PC-9 (cell line): Measurements from ENCODE around the gene DFFB. TPM values are rescaled to one million over a fixed set of nuclear protein-coding genes. Genes with fewer than 3 reads are reported as not detected.

Experiments used
- BruUV-seq: library from RNA; stranded (reverse); fragments of 400-500 nt; replicated peaks from 2 replicates; lab custom pipeline; 2021; lab: Mats Ljungman, UMichigan
- CTCF ChIA-PET: fragments of 300-600 bp; sonication (Branson Sonifier 250); formaldehyde crosslinking; loops from one replicate; lab custom pipeline; 2022; ENCODE audit warnings: antibody characterized with exemption; lab: Charles Lee
- POLR2A ChIA-PET: fragments of 300-600 bp; sonication (Branson Sonifier 250); formaldehyde crosslinking; loops from one replicate; lab custom pipeline; 2022; ENCODE audit warnings: antibody characterized with exemption; ENCODE audit not compliant: unreplicated experiment; lab: Charles Lee
- DNase-seq, 2 experiments: peaks; one replicate each; pipeline versions ENCODE4 v3.0.0 to v3.0.0-alpha.2; 2015 to 2022; ENCODE audit warnings: mixed read lengths in 1 of 2
- H2AFZ ChIP-seq: fragments of 200-600 bp; sonication (generic); 2 replicates; pipeline ENCODE4 v1.8.1; 2017; ENCODE audit warnings: antibody characterized with exemption
- H3F3A ChIP-seq: fragments of 200-600 bp; sonication (generic); 2 replicates; pipeline ENCODE4 v1.8.1; 2017; ENCODE audit warnings: antibody characterized with exemption, mild to moderate bottlenecking, low read depth; ENCODE audit not compliant: insufficient read depth
- H3K27ac ChIP-seq: fragments of 200-600 bp; sonication (generic); 2 replicates; pipeline ENCODE4 v1.6.1; 2016; ENCODE audit warnings: mixed run types
- H3K27me3 ChIP-seq: fragments of 200-600 bp; sonication (generic); 2 replicates; pipeline ENCODE4 v1.6.1; 2016; ENCODE audit warnings: low read depth, mixed run types; ENCODE audit not compliant: insufficient read depth
- H3K36me3 ChIP-seq: fragments of 200-600 bp; sonication (generic); 2 replicates; pipeline ENCODE4 v1.6.1; 2016; ENCODE audit warnings: low read depth, mixed run types
- H3K4me1 ChIP-seq: fragments of 200-600 bp; sonication (generic); replicated peaks from 2 replicates; pipeline ENCODE4 v1.6.1; 2016; ENCODE audit warnings: mixed run types; ENCODE audit not compliant: insufficient read depth
- H3K4me2 ChIP-seq: fragments of 200-600 bp; sonication (generic); 2 replicates; pipeline ENCODE4 v1.6.1; 2017; ENCODE audit warnings: mixed run types
- H3K4me3 ChIP-seq: fragments of 200-600 bp; sonication (generic); 2 replicates; pipeline ENCODE4 v1.6.1; 2016; ENCODE audit warnings: mixed run types
- H3K79me2 ChIP-seq: fragments of 200-600 bp; sonication (generic); 2 replicates; pipeline ENCODE4 v1.6.1; 2017; ENCODE audit warnings: low read depth, mixed run types
- H3K9me2 ChIP-seq: fragments of 200-600 bp; sonication (generic); 2 replicates; pipeline ENCODE4 v1.8.1; 2017; ENCODE audit warnings: mild to moderate bottlenecking; ENCODE audit not compliant: insufficient read depth
- H3K9me3 ChIP-seq: fragments of 200-600 bp; sonication (generic); 2 replicates; pipeline ENCODE4 v1.8.1; 2016; ENCODE audit warnings: low read depth; ENCODE audit not compliant: insufficient read depth
- H4K20me1 ChIP-seq: fragments of 200-600 bp; sonication (generic); 2 replicates; pipeline ENCODE4 v1.8.1; 2017; ENCODE audit not compliant: insufficient read depth
- EZH2 ChIP-seq: fragments of 200-600 bp; sonication (generic); IDR thresholded peaks from 2 replicates; pipeline ENCODE4 v1.8.0; 2017; ENCODE audit warnings: antibody characterized with exemption, low read depth
- intact Hi-C: fragments of 100-400 bp; cut with micrococcal nuclease; formaldehyde crosslinking; loops from one replicate; pipeline ENCODE4 v1.10.0; 2022; ENCODE audit not compliant: unreplicated experiment
- total RNA-seq: library from RNA; stranded (reverse); gene quantifications from 2 replicates; pipeline ENCODE4 v1.2.3, GENCODE V29; 2021
- TF ChIP-seq, protein P1 (sequence below): fragments of 200-600 bp; sonication (generic); conservative IDR thresholded peaks from 2 replicates; pipeline ENCODE4 v1.6.1; 2017; ENCODE audit warnings: mixed run types, antibody characterized with exemption, mild to moderate bottlenecking, moderate library complexity

DFFB gene
- total RNA-seq, 1 experiment from 2014 or later: 4.7 TPM

GRCh38 chr1:3827813-3828307, 29.4 kb upstream of the DFFB start:
- intact Hi-C loops: no loop called here
- no peaks in the 10 kb centered on the region for H3K79me2 ChIP-seq
- H3K4me2 ChIP-seq: no peak overlapping the region
- no peaks in the 10 kb centered on the region for H3K9me2 ChIP-seq
- CTCF ChIA-PET: no interaction called here
- no peak for DNase-seq
- no TSS peak for BruUV-seq
- H3K4me1 ChIP-seq: no peaks in the 10 kb centered on the region
- H3K27me3 ChIP-seq: no peaks in the 10 kb centered on the region
- POLR2A ChIA-PET: interaction anchor here (0.6 kb wide), 1 partner anchor 914 kb away, joined by 5 read pairs; no protein-coding TSS in a partner anchor
- H3K9me3 ChIP-seq: no peaks in the 10 kb centered on the region
- no peak overlapping the region for H2AFZ ChIP-seq
- no peak overlapping the region for H3K4me3 ChIP-seq
- H4K20me1 ChIP-seq: no peaks in the 10 kb centered on the region
- no peak overlapping the region for H3K27ac ChIP-seq
- H3F3A ChIP-seq: no peaks in the 10 kb centered on the region
- TF ChIP-seq, protein P1, sequence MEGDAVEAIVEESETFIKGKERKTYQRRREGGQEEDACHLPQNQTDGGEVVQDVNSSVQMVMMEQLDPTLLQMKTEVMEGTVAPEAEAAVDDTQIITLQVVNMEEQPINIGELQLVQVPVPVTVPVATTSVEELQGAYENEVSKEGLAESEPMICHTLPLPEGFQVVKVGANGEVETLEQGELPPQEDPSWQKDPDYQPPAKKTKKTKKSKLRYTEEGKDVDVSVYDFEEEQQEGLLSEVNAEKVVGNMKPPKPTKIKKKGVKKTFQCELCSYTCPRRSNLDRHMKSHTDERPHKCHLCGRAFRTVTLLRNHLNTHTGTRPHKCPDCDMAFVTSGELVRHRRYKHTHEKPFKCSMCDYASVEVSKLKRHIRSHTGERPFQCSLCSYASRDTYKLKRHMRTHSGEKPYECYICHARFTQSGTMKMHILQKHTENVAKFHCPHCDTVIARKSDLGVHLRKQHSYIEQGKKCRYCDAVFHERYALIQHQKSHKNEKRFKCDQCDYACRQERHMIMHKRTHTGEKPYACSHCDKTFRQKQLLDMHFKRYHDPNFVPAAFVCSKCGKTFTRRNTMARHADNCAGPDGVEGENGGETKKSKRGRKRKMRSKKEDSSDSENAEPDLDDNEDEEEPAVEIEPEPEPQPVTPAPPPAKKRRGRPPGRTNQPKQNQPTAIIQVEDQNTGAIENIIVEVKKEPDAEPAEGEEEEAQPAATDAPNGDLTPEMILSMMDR: no peak
- no peak for TF ChIP-seq EZH2
- H3K36me3 ChIP-seq: no peaks in the 10 kb centered on the region

GRCh38 chr1:3828391-3828790, 28.9 kb upstream of the DFFB start:
- no TSS peak for BruUV-seq
- ChIA-PET CTCF (no interaction called here), POLR2A (no interaction called here)
- Histone ChIP-seq H3K9me2 (no peaks in the 10 kb centered on the region), H2AFZ (no peak overlapping the region), H3K27me3 (no peaks in the 10 kb centered on the region), H3K36me3 (no peaks in the 10 kb centered on the region), H3K4me2 (no peak overlapping the region), H3K4me3 (no peak overlapping the region), H3F3A (no peaks in the 10 kb centered on the region), H3K9me3 (no peaks in the 10 kb centered on the region), H4K20me1 (no peaks in the 10 kb centered on the region), H3K4me1 (no peaks in the 10 kb centered on the region), H3K79me2 (no peaks in the 10 kb centered on the region), H3K27ac (no peak overlapping the region)
- TF ChIP-seq, protein P1: no peak
- TF ChIP-seq EZH2: no peak
- intact Hi-C loops: no loop called here
- no peak for DNase-seq

DNA sequence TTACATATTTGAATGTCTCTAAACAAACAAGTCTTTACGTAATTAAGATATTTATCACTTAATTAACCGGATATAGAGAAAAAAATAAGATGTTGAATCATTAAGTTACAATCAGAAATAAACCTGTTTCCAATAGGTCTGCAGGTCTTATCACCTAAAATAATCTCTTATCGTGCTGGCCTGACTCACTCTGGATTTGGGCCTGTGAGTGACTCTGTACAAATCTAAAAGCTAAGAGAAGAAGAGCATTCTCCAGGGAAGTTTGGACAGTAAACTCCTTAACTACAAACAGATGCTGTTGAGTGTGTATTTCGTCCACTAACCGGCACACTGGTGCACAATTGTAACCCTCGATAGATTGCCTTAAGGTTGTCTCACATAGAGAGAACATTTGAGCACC, 25.6 kb upstream of the DFFB start:
- H4K20me1 ChIP-seq: no peaks in the 10 kb centered on the region
- no peaks in the 10 kb centered on the region for H3F3A ChIP-seq
- no peaks in the 10 kb centered on the region for H3K27me3 ChIP-seq
- BruUV-seq: no TSS peak
- no peak for DNase-seq
- H3K27ac ChIP-seq: no peak overlapping the region
- no peaks in the 10 kb centered on the region for H3K79me2 ChIP-seq
- no peak overlapping the region for H3K4me2 ChIP-seq
- no peak for TF ChIP-seq EZH2
- TF ChIP-seq, protein P1: no peak
- no peak overlapping the region for H2AFZ ChIP-seq
- intact Hi-C loops: no loop called here
- no peaks in the 10 kb centered on the region for H3K4me1 ChIP-seq
- H3K9me2 ChIP-seq: no peaks in the 10 kb centered on the region
- H3K4me3 ChIP-seq: no peak overlapping the region
- POLR2A ChIA-PET: no interaction called here
- H3K9me3 ChIP-seq: no peaks in the 10 kb centered on the region
- CTCF ChIA-PET: no interaction called here
- H3K36me3 ChIP-seq: no peaks in the 10 kb centered on the region
